GM23248 (cell line): ENCODE measurements around the gene AK9. TPM values are rescaled to one million over a fixed set of nuclear protein-coding genes. Genes with fewer than 3 reads are reported as not detected.

ENCODE experiments used
- DNase-seq: peaks from one replicate; pipeline ENCODE4 v3.0.0-alpha.2; 2015
- H2AFZ ChIP-seq: fragments of 200-600 bp; sonication (generic); 2 replicates; pipeline ENCODE4 v1.6.1; 2016; ENCODE audit warnings: antibody characterized with exemption
- H3F3A ChIP-seq: fragments of 200-600 bp; sonication (generic); 2 replicates; pipeline ENCODE4 v1.6.1; 2016; ENCODE audit warnings: mild to moderate bottlenecking, antibody characterized with exemption, mixed run types; ENCODE audit not compliant: insufficient read depth
- H3K27ac ChIP-seq: fragments of 200-600 bp; sonication (generic); 2 replicates; pipeline ENCODE4 v1.5.1; 2016; ENCODE audit warnings: mild to moderate bottlenecking
- H3K27me3 ChIP-seq: fragments of 200-600 bp; sonication (generic); replicated peaks from 2 replicates; pipeline ENCODE4 v1.6.1; 2016; ENCODE audit warnings: mild to moderate bottlenecking; ENCODE audit not compliant: insufficient read depth
- H3K36me3 ChIP-seq: fragments of 200-600 bp; sonication (generic); 2 replicates; pipeline ENCODE4 v1.6.1; 2016; ENCODE audit warnings: low read depth, mild to moderate bottlenecking
- H3K4me1 ChIP-seq: fragments of 200-600 bp; sonication (generic); 2 replicates; pipeline ENCODE4 v1.6.1; 2016; ENCODE audit warnings: mild to moderate bottlenecking; ENCODE audit not compliant: insufficient read depth
- H3K4me2 ChIP-seq: fragments of 200-600 bp; sonication (generic); one replicate; pipeline ENCODE4 v1.6.1; 2016; ENCODE audit warnings: mild to moderate bottlenecking; ENCODE audit not compliant: unreplicated experiment
- H3K4me3 ChIP-seq: fragments of 200-600 bp; sonication (generic); 2 replicates; pipeline ENCODE4 v1.5.1; 2016; ENCODE audit warnings: mild to moderate bottlenecking
- H3K79me2 ChIP-seq: fragments of 200-600 bp; sonication (generic); 2 replicates; pipeline ENCODE4 v1.6.1; 2016; ENCODE audit warnings: mild to moderate bottlenecking; ENCODE audit not compliant: insufficient read depth
- H3K9ac ChIP-seq: fragments of 200-600 bp; sonication (generic); 2 replicates; pipeline ENCODE4 v1.6.1; 2016; ENCODE audit warnings: mild to moderate bottlenecking
- H3K9me2 ChIP-seq: fragments of 200-600 bp; sonication (generic); 2 replicates; pipeline ENCODE4 v1.6.1; 2016; ENCODE audit warnings: mixed run types, mild to moderate bottlenecking, moderate library complexity; ENCODE audit not compliant: insufficient read depth
- H3K9me3 ChIP-seq: fragments of 200-600 bp; sonication (generic); one replicate; pipeline ENCODE4 v1.6.1; 2017; ENCODE audit warnings: low read depth
- H4K20me1 ChIP-seq: fragments of 200-600 bp; sonication (generic); 2 replicates; pipeline ENCODE4 v1.6.0; 2016; ENCODE audit not compliant: insufficient read depth
- EZH2 ChIP-seq: fragments of 200-600 bp; sonication (generic); IDR thresholded peaks from 2 replicates; pipeline ENCODE4 v1.6.1; 2018; ENCODE audit warnings: antibody characterized with exemption, mild to moderate bottlenecking; ENCODE audit not compliant: insufficient read depth, poor library complexity, severe bottlenecking
- EZH2phosphoT487 ChIP-seq: fragments of 200-600 bp; sonication (generic); IDR thresholded peaks from 2 replicates; pipeline ENCODE4 v1.6.1; 2018; ENCODE audit warnings: antibody characterized with exemption, moderate library complexity, mild to moderate bottlenecking, low read depth; ENCODE audit not compliant: insufficient read depth
- WGBS, 2 experiments: methylation state at CpG; one replicate each; pipeline ENCODE4 v1.1.6; 2015 to 2017; ENCODE audit warnings: low lambda C conversion rate in 2 of 2, low coverage in 1 of 2; ENCODE audit errors: missing lambda C conversion rate in 2 of 2; 5-methylcytosine and 5-hydroxymethylcytosine counted together
- in situ Hi-C: fragments of 300-500 bp; cut with MboI; formaldehyde crosslinking; loops from 2 replicates; pipeline ENCODE4 v1.15.0; 2020
- polyA plus RNA-seq: library from polyadenylated mRNA; unstranded; fragments of >200 nt; fragmentation: Nextera tagmentation; extraction: Ambion mirVana; gene quantifications from 2 replicates; pipeline ENCODE4 v1.2.1, GENCODE V29; 2016
- total RNA-seq: library from RNA; depleted of rRNA; stranded (reverse); fragments of >200 nt; shearing (Covaris generic); gene quantifications from 2 replicates; pipeline ENCODE4 v1.2.3, GENCODE V29; 2014

The AK9 gene
- total and polyA plus RNA-seq, 2 experiments from 2014 or later, result 3.6 to 7.2 TPM

DNA sequence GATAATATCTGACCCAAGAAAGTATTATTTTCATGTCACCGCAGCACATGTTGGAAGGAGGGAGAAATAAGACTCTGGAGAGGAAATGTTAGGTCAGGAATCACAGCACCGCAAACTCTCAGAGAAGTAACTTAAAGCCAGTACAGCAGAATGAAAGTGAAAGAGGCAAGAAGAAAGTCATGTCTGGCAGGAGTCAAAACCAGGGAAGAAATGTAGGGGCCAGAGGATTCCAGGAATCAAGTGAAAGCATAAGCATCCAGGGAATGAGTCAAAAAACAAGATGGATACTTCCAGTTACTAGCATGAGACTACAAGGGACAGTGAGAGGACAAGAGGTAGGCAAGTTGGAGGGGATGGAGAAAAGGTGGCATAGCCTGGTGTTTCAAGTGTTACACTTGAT is 80.4 kb downstream of the AK9 start:
- no peaks in the 10 kb centered on the region for H3K9me3 ChIP-seq
- WGBS, 2 experiments, result 62 to 73% methylated on average over 2 of the region's 2 CpGs
- no peak overlapping the region for H3K9ac ChIP-seq
- TF ChIP-seq EZH2 (no peak), EZH2phosphoT487 (no peak)
- H3K27me3 ChIP-seq, result no peaks in the 10 kb centered on the region
- no peaks in the 10 kb centered on the region for H3K36me3 ChIP-seq
- H4K20me1 ChIP-seq, result no peaks in the 10 kb centered on the region
- no peaks in the 10 kb centered on the region for H3K9me2 ChIP-seq
- no peak overlapping the region for H2AFZ ChIP-seq
- no peaks in the 10 kb centered on the region for H3K4me1 ChIP-seq
- in situ Hi-C loops, result no loop called here
- no peaks in the 10 kb centered on the region for H3F3A ChIP-seq
- H3K4me2 ChIP-seq, result no peak overlapping the region
- H3K27ac ChIP-seq, result no peak overlapping the region
- DNase-seq, result no peak
- no peaks in the 10 kb centered on the region for H3K79me2 ChIP-seq
- H3K4me3 ChIP-seq, result no peak overlapping the region

DNA sequence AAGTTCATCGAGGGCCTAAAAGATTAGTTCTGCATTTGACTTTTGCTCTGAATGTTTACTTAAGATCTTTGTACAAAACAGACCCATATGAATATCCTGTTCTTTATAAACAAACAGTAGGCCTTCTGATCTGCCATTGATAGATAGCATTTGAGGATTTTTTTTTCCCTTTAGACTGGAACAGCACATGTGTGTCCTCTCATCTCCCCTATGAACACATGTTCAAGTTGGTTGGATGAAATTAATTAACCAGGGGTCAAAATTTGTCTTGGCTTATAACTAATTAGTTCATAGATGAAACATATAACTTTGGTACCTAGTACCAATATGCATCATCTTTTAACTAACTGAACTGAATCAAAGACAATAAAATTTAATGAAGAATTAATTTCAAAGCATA is 81.3 kb downstream of the AK9 start:
- in situ Hi-C loops, result no loop called here
- Histone ChIP-seq H3K79me2 (no peaks in the 10 kb centered on the region), H4K20me1 (no peaks in the 10 kb centered on the region), H3K9me2 (no peaks in the 10 kb centered on the region), H3K27me3 (no peaks in the 10 kb centered on the region), H3F3A (no peaks in the 10 kb centered on the region), H3K4me1 (no peaks in the 10 kb centered on the region), H3K4me2 (no peak overlapping the region), H2AFZ (no peak overlapping the region), H3K27ac (no peak overlapping the region), H3K4me3 (no peak overlapping the region), H3K36me3 (no peaks in the 10 kb centered on the region), H3K9me3 (no peaks in the 10 kb centered on the region), H3K9ac (no peak overlapping the region)
- DNase-seq, result no peak
- no peak for TF ChIP-seq EZH2phosphoT487
- no peak for TF ChIP-seq EZH2
- 72 to 76% methylated on average over 1 of the region's 1 CpG for WGBS, 2 experiments

DNA sequence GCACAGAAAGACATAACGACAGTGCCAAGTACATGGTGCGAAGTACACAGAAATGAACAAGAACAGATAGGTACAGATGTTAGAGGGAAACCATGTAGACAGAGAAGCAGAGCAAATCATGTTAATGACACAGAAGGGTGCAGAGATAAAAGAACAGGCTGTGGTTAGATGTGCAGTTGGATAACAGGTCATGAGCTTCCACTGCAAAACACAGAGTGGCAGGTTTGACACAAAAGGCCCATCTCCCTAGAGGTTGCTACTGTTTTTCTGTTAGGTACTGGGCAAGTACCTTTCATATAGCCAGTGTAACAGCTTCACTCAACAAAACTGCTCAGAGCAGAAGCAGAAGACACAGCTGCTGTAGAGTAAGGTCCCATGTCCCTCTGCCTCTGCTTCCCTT is 84.6 kb downstream of the AK9 start:
- H3K4me1 ChIP-seq, result no peaks in the 10 kb centered on the region

DNA sequence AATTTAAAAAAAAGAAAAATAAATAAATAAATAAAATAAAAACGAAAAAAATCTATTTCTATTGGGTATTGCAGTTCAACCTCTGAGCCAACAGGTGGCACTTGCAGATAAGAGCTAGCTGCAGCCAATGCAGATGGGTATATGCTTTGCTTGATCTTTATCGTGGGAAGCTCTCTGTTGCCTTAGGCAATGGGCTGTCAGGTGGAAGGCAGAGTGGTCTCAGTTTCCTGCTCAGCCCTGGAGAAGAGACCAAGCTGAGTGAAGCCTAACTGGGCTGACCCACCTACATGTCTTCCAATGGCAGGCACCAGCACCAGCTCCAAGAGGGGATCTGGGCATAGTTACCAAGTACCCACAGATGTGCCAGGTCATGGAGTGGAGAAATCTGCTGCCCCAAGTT is 95.0 kb downstream of the AK9 start:
- Histone ChIP-seq H3K79me2 (no peaks in the 10 kb centered on the region), H3K27me3 (no peaks in the 10 kb centered on the region), H2AFZ (no peak overlapping the region), H3K36me3 (no peaks in the 10 kb centered on the region), H3K9me3 (no peaks in the 10 kb centered on the region), H4K20me1 (no peaks in the 10 kb centered on the region), H3K4me3 (no peak overlapping the region), H3K4me2 (no peak overlapping the region), H3K4me1 (no peaks in the 10 kb centered on the region), H3F3A (no peaks in the 10 kb centered on the region), H3K9me2 (no peaks in the 10 kb centered on the region), H3K9ac (no peak overlapping the region), H3K27ac (no peak overlapping the region)
- DNase-seq, result peak; percentile 61
- TF ChIP-seq EZH2 (no peak), EZH2phosphoT487 (no peak)
- WGBS, 2 experiments, result 31 to 33% methylated on average over 2 of the region's 2 CpGs
- in situ Hi-C loops, result no loop called here

More for the DNA sequence above, 84.6 kb downstream of the AK9 start:
- in situ Hi-C loops, result no loop called here
- Histone ChIP-seq H3K9me2 (no peaks in the 10 kb centered on the region), H3F3A (no peaks in the 10 kb centered on the region), H3K79me2 (no peaks in the 10 kb centered on the region), H3K9ac (no peak overlapping the region), H3K27me3 (no peaks in the 10 kb centered on the region), H4K20me1 (no peaks in the 10 kb centered on the region), H3K4me2 (no peak overlapping the region), H2AFZ (no peak overlapping the region), H3K36me3 (no peaks in the 10 kb centered on the region), H3K4me3 (no peak overlapping the region), H3K9me3 (no peaks in the 10 kb centered on the region), H3K27ac (no peak overlapping the region)
- WGBS, 2 experiments, result 87 to 89% methylated on average over 2 of the region's 2 CpGs
- no peak for DNase-seq
- TF ChIP-seq EZH2 (no peak), EZH2phosphoT487 (no peak)

DNA sequence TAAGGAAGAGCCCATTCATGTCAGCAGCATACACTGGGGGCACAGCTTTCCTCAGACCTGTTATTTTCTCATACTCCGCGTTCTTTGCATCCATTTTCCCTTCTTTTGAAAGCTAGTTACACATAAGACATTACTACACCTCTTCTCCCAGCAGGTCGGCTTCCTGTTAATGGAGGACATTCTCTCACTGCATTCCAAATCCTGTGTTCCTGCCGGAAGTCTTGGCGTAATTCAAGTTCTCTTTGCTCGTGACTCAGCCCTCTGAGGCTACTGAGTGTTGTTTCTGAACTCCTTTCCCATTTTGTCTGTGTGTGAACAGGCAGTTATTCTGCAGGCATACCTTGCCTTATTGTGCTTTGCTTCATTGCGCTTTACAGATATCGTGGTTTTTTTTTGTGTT is 110.5 kb downstream of the AK9 start:
- Histone ChIP-seq H4K20me1 (no peaks in the 10 kb centered on the region), H3K4me2 (no peak overlapping the region), H3K9me3 (no peaks in the 10 kb centered on the region), H3K79me2 (no peaks in the 10 kb centered on the region), H3K36me3 (no peaks in the 10 kb centered on the region), H3F3A (no peaks in the 10 kb centered on the region), H3K27ac (no peak overlapping the region), H3K9me2 (no peaks in the 10 kb centered on the region), H3K4me1 (no peaks in the 10 kb centered on the region), H2AFZ (no peak overlapping the region), H3K27me3 (no peaks in the 10 kb centered on the region), H3K4me3 (no peak overlapping the region), H3K9ac (no peak overlapping the region)
- WGBS, 2 experiments, result 80 to 89% methylated on average over 8 of the region's 8 CpGs
- in situ Hi-C loops, result no loop called here
- TF ChIP-seq EZH2phosphoT487 (no peak), EZH2 (no peak)
- DNase-seq, result no peak
